Astrocyte of the cerebellum (primary cell): Measurements from ENCODE around the gene S100A9.

Source experiments
- DNase-seq: peaks from one replicate; pipeline ENCODE4 v3.0.0-alpha.2; 2011; ENCODE audit warnings: low read depth
- H3K4me3 ChIP-seq: 2 replicates; pipeline ENCODE4 v1.5.1; 2011; ENCODE audit warnings: mild to moderate bottlenecking, low read depth, low read length, moderate library complexity
- CTCF ChIP-seq: IDR thresholded peaks from 2 replicates; pipeline ENCODE4 v1.5.1; 2012; ENCODE audit warnings: low read length, low read depth, moderate library complexity, mild to moderate bottlenecking; ENCODE audit errors: missing control alignments
- in situ Hi-C: cut with HindIII; loops from 2 replicates; pipeline ENCODE4 v1.10.0; 2017; ENCODE audit warnings: low sequenced_read_pairs

Gene S100A9

GRCh38 chr1:153379591-153379990, 21.9 kb downstream of the S100A9 start:
- H3K4me3 ChIP-seq: no peak overlapping the region
- TF ChIP-seq CTCF: no peak
- DNase-seq: no peak
- in situ Hi-C loops: no loop called here

- TF ChIP-seq CTCF: no peak
- in situ Hi-C loops: no loop called here
Observed at GRCh38 chr1:153380711-153381110, 23.1 kb downstream of the S100A9 start.

GRCh38 chr1:153384958-153385580, 27.4 kb downstream of the S100A9 start:
- no peak for TF ChIP-seq CTCF
- no peak for DNase-seq
- no peak overlapping the region for H3K4me3 ChIP-seq
- in situ Hi-C loops: no loop called here

More at GRCh38 chr1:153380711-153381110, 23.1 kb downstream of the S100A9 start:
- DNase-seq: no peak
- H3K4me3 ChIP-seq: no peak overlapping the region

GRCh38 chr1:153386500-153386901, 28.8 kb downstream of the S100A9 start:
- no peak for DNase-seq
- H3K4me3 ChIP-seq: no peak overlapping the region
- in situ Hi-C loops: no loop called here
- no peak for TF ChIP-seq CTCF

- in situ Hi-C loops: no loop called here
- H3K4me3 ChIP-seq: no peak overlapping the region
- DNase-seq: no peak
- TF ChIP-seq CTCF: no peak
Observed at GRCh38 chr1:153387001-153387400, 29.3 kb downstream of the S100A9 start.

GRCh38 chr1:153387785-153388184, 30.1 kb downstream of the S100A9 start:
- no peak for DNase-seq
- in situ Hi-C loops: no loop called here
- no peak for TF ChIP-seq CTCF
- no peak overlapping the region for H3K4me3 ChIP-seq

GRCh38 chr1:153389401-153389800, 31.7 kb downstream of the S100A9 start:
- H3K4me3 ChIP-seq: no peak overlapping the region
- TF ChIP-seq CTCF: no peak
- in situ Hi-C loops: no loop called here

More at GRCh38 chr1:153389401-153389800, 31.7 kb downstream of the S100A9 start:
- DNase-seq: no peak
